Endothelial cell of umbilical vein (primary cell): ENCODE measurements around the gene TMEM82. TPM values are rescaled to one million over a fixed set of nuclear protein-coding genes. Genes with fewer than 3 reads are reported as not detected.

Experiments used
- BruUV-seq: library from RNA; stranded (reverse); fragments of 400-500 nt; replicated peaks from 2 replicates; lab custom pipeline; 2021; lab: Mats Ljungman, UMichigan
- CTCF ChIA-PET: fragments of 300-600, 350-600 bp; sonication (Branson Sonifier 250); formaldehyde crosslinking; loops from one replicate; lab custom pipeline; 2021; ENCODE audit warnings: antibody characterized with exemption, inconsistent platforms; lab: Charles Lee
- POLR2A ChIA-PET: fragments of 300-600, 350-600 bp; sonication (Branson Sonifier 250); formaldehyde crosslinking; loops from one replicate; lab custom pipeline; 2021; ENCODE audit warnings: antibody characterized with exemption, inconsistent platforms; lab: Charles Lee
- DNase-seq: peaks from one replicate; pipeline ENCODE4 v3.0.0-alpha.2; 2011; ENCODE audit warnings: low read depth, low spot score
- FAIRE-seq: peaks from 2 replicates; lab custom pipeline; 2011; peaks lifted over from hg19 to GRCh38; lab: Jason Lieb, UNC
- H2AFZ ChIP-seq: 2 replicates; pipeline ENCODE4 v1.6.0; 2012; ENCODE audit warnings: low read depth, low read length, control low read depth, inconsistent platforms
- H3K27ac ChIP-seq: 2 replicates; pipeline ENCODE4 v1.5.1; 2011; ENCODE audit warnings: low read depth, mild to moderate bottlenecking, control low read depth, low read length, moderate library complexity; ENCODE audit not compliant: insufficient read depth
- H3K27me3 ChIP-seq, 2 experiments: 2 replicates each; pipeline versions ENCODE4 v1.6.0 to v1.6.1; 2011; ENCODE audit warnings: low read length in 2 of 2, mixed read lengths in 1 of 2; ENCODE audit not compliant: control insufficient read depth in 2 of 2, insufficient read depth in 2 of 2
- H3K36me3 ChIP-seq, 2 experiments: 2 replicates in 1 of 2; 3 replicates in 1 of 2; pipeline ENCODE4 v1.5.1; 2011; ENCODE audit warnings: low read length in 2 of 2, mild to moderate bottlenecking in 1 of 2, moderate library complexity in 1 of 2; ENCODE audit not compliant: control insufficient read depth in 2 of 2, insufficient read depth in 2 of 2; ENCODE audit errors: extremely low read depth in 1 of 2
- H3K4me1 ChIP-seq: 3 replicates; pipeline ENCODE4 v1.5.1; 2011; ENCODE audit warnings: mild to moderate bottlenecking, low read length; ENCODE audit not compliant: control insufficient read depth, insufficient read depth; ENCODE audit errors: extremely low read depth
- H3K4me2 ChIP-seq: 2 replicates; pipeline ENCODE4 v1.6.1; 2011; ENCODE audit warnings: low read length, control low read depth, mixed read lengths; ENCODE audit not compliant: insufficient read depth
- H3K4me3 ChIP-seq, 3 experiments: fragments of 200-600 bp in 1 of 3; sonication (generic), shearing (Covaris generic) in 1 of 3; replicated peaks in 1 of 3; 2 replicates each; pipeline ENCODE4 v1.5.1; 2011 to 2016; ENCODE audit warnings: control low read depth in 3 of 3, low read length in 3 of 3, mild to moderate bottlenecking in 2 of 3, inconsistent platforms in 1 of 3, low read depth in 1 of 3, moderate library complexity in 1 of 3; ENCODE audit not compliant: insufficient read depth in 1 of 3
- H3K79me2 ChIP-seq: 2 replicates; pipeline ENCODE4 v1.6.0; 2012; ENCODE audit warnings: low read length, inconsistent platforms; ENCODE audit not compliant: control insufficient read depth, insufficient read depth
- H3K9ac ChIP-seq: replicated peaks from 2 replicates; pipeline ENCODE3; 2011; ENCODE audit warnings: low read length, control low read depth; ENCODE audit not compliant: insufficient read depth; ENCODE audit errors: extremely low read depth
- H3K9me1 ChIP-seq: replicated peaks from 3 replicates; pipeline ENCODE4 v1.6.0; 2011; ENCODE audit warnings: mild to moderate bottlenecking, low read length; ENCODE audit not compliant: control insufficient read depth, insufficient read depth; ENCODE audit errors: extremely low read depth
- H3K9me3 ChIP-seq: replicated peaks from 2 replicates; pipeline ENCODE4 v1.5.1; 2012; ENCODE audit warnings: low read length, inconsistent platforms; ENCODE audit not compliant: control insufficient read depth, insufficient read depth
- H4K20me1 ChIP-seq: replicated peaks from 2 replicates; pipeline ENCODE3; 2011; ENCODE audit warnings: mild to moderate bottlenecking, low read length; ENCODE audit not compliant: control insufficient read depth, insufficient read depth; ENCODE audit errors: extremely low read depth
- EZH2 ChIP-seq: IDR thresholded peaks from 2 replicates; pipeline ENCODE4 v1.6.1; 2012; ENCODE audit warnings: borderline replicate concordance, low read depth, mild to moderate bottlenecking, moderate library complexity, low read length, inconsistent platforms; ENCODE audit not compliant: severe bottlenecking
- FOS ChIP-seq: IDR thresholded peaks from 2 replicates; pipeline ENCODE4 v1.6.1; 2011; ENCODE audit warnings: mild to moderate bottlenecking, low read length, moderate library complexity, borderline replicate concordance; ENCODE audit not compliant: insufficient read depth
- GATA2 ChIP-seq: IDR thresholded peaks from 2 replicates; pipeline ENCODE4 v1.7.0; 2011; ENCODE audit warnings: low read depth, mild to moderate bottlenecking, moderate library complexity, mixed read lengths, low read length; ENCODE audit not compliant: insufficient read length, insufficient read depth
- JUN ChIP-seq: IDR thresholded peaks from 2 replicates; pipeline ENCODE4 v1.6.1; 2011; ENCODE audit warnings: borderline replicate concordance, low read depth; ENCODE audit not compliant: insufficient read length, insufficient read depth
- MAX ChIP-seq: IDR thresholded peaks from 2 replicates; pipeline ENCODE4 v1.6.1; 2011; ENCODE audit not compliant: insufficient read depth, insufficient read length
- MYC ChIP-seq: IDR thresholded peaks from one replicate; pipeline ENCODE4 v1.6.1; 2011; ENCODE audit warnings: mild to moderate bottlenecking, low read depth, low read length
- POLR2A ChIP-seq: IDR thresholded peaks from 2 replicates; pipeline ENCODE4 v1.6.1; 2012; ENCODE audit warnings: low read depth, mild to moderate bottlenecking, control low read depth, low read length
- POLR2AphosphoS5 ChIP-seq: IDR thresholded peaks from 2 replicates; pipeline ENCODE4 v1.6.1; 2012; ENCODE audit warnings: low read depth, mild to moderate bottlenecking, control low read depth, low read length, moderate library complexity; ENCODE audit not compliant: insufficient read depth
- dilution Hi-C: fragments of 300-500 bp; cut with MboI; formaldehyde crosslinking; loops from one replicate; pipeline ENCODE4 v1.15.0; 2019; ENCODE audit warnings: low sequenced_read_pairs; ENCODE audit not compliant: extremely low pct_ligation_motif_present
- intact Hi-C: fragments of 100-400 bp; cut with micrococcal nuclease; formaldehyde crosslinking; loops from one replicate; pipeline ENCODE4 v1.10.0; 2022
- polyA plus RNA-seq, 4 experiments: library from polyadenylated mRNA; depleted of rRNA in 3 of 4; stranded (reverse) in 3 of 4; unstranded in 1 of 4; fragments of >200 nt; gene quantifications; 2 replicates each; pipeline versions ENCODE4 v1.2.1 to v1.2.3, GENCODE V29; 2011 to 2012; ENCODE audit warnings: missing spikeins in 1 of 4
- total RNA-seq: library from RNA; stranded (reverse); gene quantifications from 2 replicates; pipeline ENCODE4 v1.2.3, GENCODE V29; 2021
- TF ChIP-seq, protein P1 (sequence below), 2 donors: IDR thresholded peaks; 1 replicate in 1 of 2; 2 replicates in 1 of 2; pipeline ENCODE4 v1.5.1; 2011; ENCODE audit warnings: low read length in 2 of 2, mild to moderate bottlenecking in 2 of 2, moderate library complexity in 2 of 2, control low read depth in 1 of 2, inconsistent platforms in 1 of 2, low read depth in 1 of 2; ENCODE audit not compliant: insufficient read depth in 1 of 2; ENCODE audit errors: extremely low read depth in 1 of 2

Gene TMEM82
- total and polyA plus RNA-seq, 2 donors (not counting 3 experiments of a cell fraction or from before 2014, with no cell fraction given) = not detected

DNA sequence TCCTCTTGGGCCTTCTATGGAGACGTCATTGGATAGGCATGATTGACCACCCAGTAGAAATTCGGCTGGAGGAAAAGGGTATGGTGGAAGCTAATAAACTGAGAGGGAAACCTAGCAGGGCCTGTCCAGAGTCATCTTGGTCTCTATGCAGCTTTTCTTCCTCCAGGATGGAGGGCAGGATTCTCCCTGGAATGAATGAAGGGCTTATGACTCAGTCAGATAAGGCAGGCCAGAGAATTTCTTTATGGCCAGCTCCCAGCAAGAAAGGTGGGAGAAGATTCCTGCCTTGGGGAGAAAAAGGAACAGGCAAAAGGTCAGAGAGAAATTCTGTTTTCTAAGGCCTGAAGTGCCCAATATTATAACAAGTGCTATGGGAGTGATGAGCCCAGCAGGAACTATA lies 33.4 kb downstream of the TMEM82 start:
- no peak overlapping the region for H3K27ac ChIP-seq
- no peak overlapping the region for H3K9ac ChIP-seq
- no peak overlapping the region for H3K4me2 ChIP-seq
- DNase-seq = no peak
- H3K36me3 ChIP-seq = peaks cover 43 to 60% of the 10 kb centered on the region in 2 experiments
- ChIA-PET POLR2A (interaction anchor here (1.1 to 1.6 kb wide), 2 partner anchors 10 to 15 kb away, joined by 4 read pairs; no protein-coding TSS in a partner anchor), CTCF (no interaction called here)
- H3K9me1 ChIP-seq = no peaks in the 10 kb centered on the region
- H3K4me1 ChIP-seq = no peaks in the 10 kb centered on the region
- no peak for FAIRE-seq
- no peak for TF ChIP-seq JUN
- TF ChIP-seq POLR2A = no peak
- no peak for TF ChIP-seq POLR2AphosphoS5
- no peak for TF ChIP-seq MYC
- TF ChIP-seq, protein P1, sequence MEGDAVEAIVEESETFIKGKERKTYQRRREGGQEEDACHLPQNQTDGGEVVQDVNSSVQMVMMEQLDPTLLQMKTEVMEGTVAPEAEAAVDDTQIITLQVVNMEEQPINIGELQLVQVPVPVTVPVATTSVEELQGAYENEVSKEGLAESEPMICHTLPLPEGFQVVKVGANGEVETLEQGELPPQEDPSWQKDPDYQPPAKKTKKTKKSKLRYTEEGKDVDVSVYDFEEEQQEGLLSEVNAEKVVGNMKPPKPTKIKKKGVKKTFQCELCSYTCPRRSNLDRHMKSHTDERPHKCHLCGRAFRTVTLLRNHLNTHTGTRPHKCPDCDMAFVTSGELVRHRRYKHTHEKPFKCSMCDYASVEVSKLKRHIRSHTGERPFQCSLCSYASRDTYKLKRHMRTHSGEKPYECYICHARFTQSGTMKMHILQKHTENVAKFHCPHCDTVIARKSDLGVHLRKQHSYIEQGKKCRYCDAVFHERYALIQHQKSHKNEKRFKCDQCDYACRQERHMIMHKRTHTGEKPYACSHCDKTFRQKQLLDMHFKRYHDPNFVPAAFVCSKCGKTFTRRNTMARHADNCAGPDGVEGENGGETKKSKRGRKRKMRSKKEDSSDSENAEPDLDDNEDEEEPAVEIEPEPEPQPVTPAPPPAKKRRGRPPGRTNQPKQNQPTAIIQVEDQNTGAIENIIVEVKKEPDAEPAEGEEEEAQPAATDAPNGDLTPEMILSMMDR (IDR thresholded peaks at IDR 0.05; ENCODE audit: extremely low read depth in 1 of 2, insufficient read depth in 1 of 2, low read depth in 1 of 2, low read length in 2 of 2) = no peak
- TF ChIP-seq MAX = no peak
- no peak for TF ChIP-seq GATA2
- TF ChIP-seq EZH2 = no peak
- no peak for TF ChIP-seq FOS
- intact Hi-C loops (no loop called here), dilution Hi-C loops (no loop called here)
- BruUV-seq = no TSS peak
- no peaks in the 10 kb centered on the region for H3K27me3 ChIP-seq
- H3K9me3 ChIP-seq = no peaks in the 10 kb centered on the region
- H3K4me3 ChIP-seq = no peak overlapping the region
- peaks cover 3% of the 10 kb centered on the region for H4K20me1 ChIP-seq
- peaks cover 25% of the 10 kb centered on the region for H3K79me2 ChIP-seq
- H2AFZ ChIP-seq = no peak overlapping the region
